Measurements from ENCODE around the gene KLK5. TPM values are rescaled to one million over a fixed set of nuclear protein-coding genes. Genes with fewer than 3 reads are reported as not detected.
A peak's percentile ranks its signal among the peaks of the same experiment; 100 is the strongest.

Gene KLK5
- polyA plus RNA-seq, 2 of the 4 experiments (the other 2 are of a cell fraction): not detected

DNA sequence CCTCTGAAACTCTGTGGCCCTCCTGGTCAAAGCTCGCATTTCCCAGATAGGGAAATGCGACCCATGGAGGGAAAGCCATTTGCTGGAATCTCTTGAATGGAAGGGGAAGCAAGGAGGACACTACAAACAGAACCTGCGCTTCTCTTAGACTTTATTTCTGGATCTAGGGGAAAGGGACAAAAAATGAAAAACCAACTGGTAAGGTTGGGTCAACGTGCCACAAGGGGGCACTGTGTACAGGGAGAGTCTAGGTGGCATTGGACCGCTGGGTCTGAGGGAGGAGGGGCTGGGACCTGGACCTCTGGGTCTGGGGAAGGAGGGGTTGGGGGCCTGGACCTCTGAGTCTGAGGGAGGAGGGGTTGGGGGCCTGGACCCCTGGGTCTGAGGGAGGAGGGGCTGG lies 46.6 kb downstream of the KLK5 start:
- DNase-seq (ENCODE audit: low read depth in 1 of 2, low spot score in 1 of 2): peak; percentile 39 to 56
- H3K27ac ChIP-seq: no peak overlapping the region
- ChIA-PET CTCF (interaction anchor here (0.6 to 2.2 kb wide), 14 partner anchors 9 to 341 kb away, joined by 3 to 21 read pairs (median 4); partner anchors contain the start of gene KLK3), POLR2A (no interaction called here)
- H3K9me3 ChIP-seq: no peaks in the 10 kb centered on the region
- H3K4me3 ChIP-seq: no peak overlapping the region
- FAIRE-seq: no peak
- TF ChIP-seq CBX2 (IDR thresholded peaks at IDR 0.05; ENCODE audit: borderline replicate concordance, low read depth) (no peak), KDM5A (IDR thresholded peaks at IDR 0.05) (no peak), SMC3 (IDR thresholded peaks at IDR 0.05) (peak; percentile 23; the same call in 2 of the 3 replicates), ZSCAN20 (CRISPR knock-in tag; IDR thresholded peaks at IDR 0.05) (no peak), HOXB13 (CRISPR knock-in tag; IDR thresholded peaks at IDR 0.05; ENCODE audit: low read depth) (no peak), RAD21 (conservative IDR thresholded peaks at IDR 0.05 in 1 of 2, IDR thresholded peaks at IDR 0.05 in 1 of 2) (peak; percentile 16 to 49; a peak in 2 of 5 replicates)
- TF ChIP-seq, protein P1, sequence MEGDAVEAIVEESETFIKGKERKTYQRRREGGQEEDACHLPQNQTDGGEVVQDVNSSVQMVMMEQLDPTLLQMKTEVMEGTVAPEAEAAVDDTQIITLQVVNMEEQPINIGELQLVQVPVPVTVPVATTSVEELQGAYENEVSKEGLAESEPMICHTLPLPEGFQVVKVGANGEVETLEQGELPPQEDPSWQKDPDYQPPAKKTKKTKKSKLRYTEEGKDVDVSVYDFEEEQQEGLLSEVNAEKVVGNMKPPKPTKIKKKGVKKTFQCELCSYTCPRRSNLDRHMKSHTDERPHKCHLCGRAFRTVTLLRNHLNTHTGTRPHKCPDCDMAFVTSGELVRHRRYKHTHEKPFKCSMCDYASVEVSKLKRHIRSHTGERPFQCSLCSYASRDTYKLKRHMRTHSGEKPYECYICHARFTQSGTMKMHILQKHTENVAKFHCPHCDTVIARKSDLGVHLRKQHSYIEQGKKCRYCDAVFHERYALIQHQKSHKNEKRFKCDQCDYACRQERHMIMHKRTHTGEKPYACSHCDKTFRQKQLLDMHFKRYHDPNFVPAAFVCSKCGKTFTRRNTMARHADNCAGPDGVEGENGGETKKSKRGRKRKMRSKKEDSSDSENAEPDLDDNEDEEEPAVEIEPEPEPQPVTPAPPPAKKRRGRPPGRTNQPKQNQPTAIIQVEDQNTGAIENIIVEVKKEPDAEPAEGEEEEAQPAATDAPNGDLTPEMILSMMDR (IDR thresholded peaks at IDR 0.05): peak; percentile 45
- TF ChIP-seq, protein P2, sequence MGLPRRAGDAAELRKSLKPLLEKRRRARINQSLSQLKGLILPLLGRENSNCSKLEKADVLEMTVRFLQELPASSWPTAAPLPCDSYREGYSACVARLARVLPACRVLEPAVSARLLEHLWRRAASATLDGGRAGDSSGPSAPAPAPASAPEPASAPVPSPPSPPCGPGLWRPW (IDR thresholded peaks at IDR 0.05): no peak
- no peaks in the 10 kb centered on the region for H3K4me1 ChIP-seq
- 0 out of 6 replicates have a peak, but pooled peaks of 1 of the 2 experiments have one; percentile 26 for ATAC-seq
- no peak overlapping the region for H3K4me2 ChIP-seq
- 3% methylated on average over 5 of the region's 5 CpGs for WGBS (ENCODE audit: missing lambda C conversion rate)

DNA sequence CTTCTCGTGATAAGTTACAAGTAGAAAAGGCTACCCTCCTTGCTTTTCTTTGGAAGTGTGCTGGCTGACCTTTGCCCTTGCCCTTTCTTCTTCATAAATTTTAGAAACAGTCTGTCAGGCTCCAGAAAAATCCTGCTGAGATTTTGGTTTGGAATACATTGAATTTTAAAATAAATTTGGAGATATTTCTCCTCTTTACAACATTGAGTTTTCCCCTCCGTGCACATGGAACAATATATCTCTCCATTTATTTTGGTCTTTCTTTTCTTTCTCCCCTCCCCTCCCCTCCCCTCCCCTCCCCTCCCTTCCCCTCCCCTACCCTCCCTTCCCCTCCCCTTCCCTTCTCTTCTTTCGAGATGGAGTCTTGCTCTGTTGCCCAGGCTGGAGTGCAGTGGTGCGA lies 50.2 kb downstream of the KLK5 start:
- H3K4me1 ChIP-seq: no peaks in the 10 kb centered on the region
- TF ChIP-seq SMC3 (IDR thresholded peaks at IDR 0.05) (no peak), JUN (IDR thresholded peaks at IDR 0.05) (no peak), RARB (CRISPR knock-in tag; IDR thresholded peaks at IDR 0.05) (no peak), ESRRA (IDR thresholded peaks at IDR 0.05; ENCODE audit: borderline replicate concordance, low read length) (no peak), CBX2 (IDR thresholded peaks at IDR 0.05; ENCODE audit: borderline replicate concordance, low read depth) (no peak), CHD4 (IDR thresholded peaks at IDR 0.05; ENCODE audit: borderline replicate concordance) (no peak), BHLHE40 (IDR thresholded peaks at IDR 0.05; ENCODE audit: low read depth, low read length) (no peak), JUNB (IDR thresholded peaks at IDR 0.05) (no peak), NFE2L2 (conservative IDR thresholded peaks at IDR 0.05; ENCODE audit: low read length) (no peak), CEBPB (IDR thresholded peaks at IDR 0.05) (no peak), HOXB13 (CRISPR knock-in tag; IDR thresholded peaks at IDR 0.05; ENCODE audit: low read depth) (no peak)
- TF ChIP-seq, protein P1 (IDR thresholded peaks at IDR 0.05): no peak
- TF ChIP-seq, protein P3, sequence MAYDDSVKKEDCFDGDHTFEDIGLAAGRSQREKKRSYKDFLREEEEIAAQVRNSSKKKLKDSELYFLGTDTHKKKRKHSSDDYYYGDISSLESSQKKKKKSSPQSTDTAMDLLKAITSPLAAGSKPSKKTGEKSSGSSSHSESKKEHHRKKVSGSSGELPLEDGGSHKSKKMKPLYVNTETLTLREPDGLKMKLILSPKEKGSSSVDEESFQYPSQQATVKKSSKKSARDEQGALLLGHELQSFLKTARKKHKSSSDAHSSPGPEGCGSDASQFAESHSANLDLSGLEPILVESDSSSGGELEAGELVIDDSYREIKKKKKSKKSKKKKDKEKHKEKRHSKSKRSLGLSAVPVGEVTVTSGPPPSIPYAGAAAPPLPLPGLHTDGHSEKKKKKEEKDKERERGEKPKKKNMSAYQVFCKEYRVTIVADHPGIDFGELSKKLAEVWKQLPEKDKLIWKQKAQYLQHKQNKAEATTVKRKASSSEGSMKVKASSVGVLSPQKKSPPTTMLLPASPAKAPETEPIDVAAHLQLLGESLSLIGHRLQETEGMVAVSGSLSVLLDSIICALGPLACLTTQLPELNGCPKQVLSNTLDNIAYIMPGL (CRISPR knock-in tag; IDR thresholded peaks at IDR 0.05; ENCODE audit: borderline replicate concordance): no peak
- ChIA-PET CTCF (interaction anchor here (1.4 kb wide), 1 partner anchor 19 kb away, joined by 4 read pairs; no protein-coding TSS in a partner anchor), POLR2A (no interaction called here)
- no peak overlapping the region for H3K27ac ChIP-seq
- no peak overlapping the region for H3K4me2 ChIP-seq
- FAIRE-seq: no peak
- DNase-seq (ENCODE audit: low read depth in 1 of 2, low spot score in 1 of 2): no peak
- ATAC-seq: no peak
- H3K9me3 ChIP-seq: no peaks in the 10 kb centered on the region
- WGBS (ENCODE audit: missing lambda C conversion rate): 35% methylated on average over 4 of the region's 4 CpGs
- H3K4me3 ChIP-seq: no peak overlapping the region
